ENCODE data around the gene OSBPL2.

GRCh38 chr20:62281161-62281933, 43.0 kb downstream of the OSBPL2 start:
- TF ChIP-seq CTCF (conservative IDR thresholded peaks at IDR 0.05 in 1 of 2, IDR thresholded peaks at IDR 0.05 in 1 of 2; ENCODE audit: low read depth in 1 of 2, low read length in 2 of 2) (no peak), EZH2 (IDR thresholded peaks at IDR 0.05; ENCODE audit: low read length, missing control alignments) (no peak)
